Large intestine (tissue), 3 donors: ENCODE measurements around the gene NIPAL3. TPM values are rescaled to one million over a fixed set of nuclear protein-coding genes. Genes with fewer than 3 reads are reported as not detected.
A peak's percentile ranks its signal among the peaks of the same experiment; 100 is the strongest.

Source experiments
- DNase-seq, 2 donors: peaks; one replicate each; pipeline versions ENCODE4 v3.0.0 to v3.0.0-alpha.2; 2013
- H3K27ac ChIP-seq: one replicate; pipeline ENCODE4 v1.5.1; 2013; ENCODE audit warnings: low read length
- H3K27me3 ChIP-seq: 2 replicates; pipeline ENCODE4 v1.6.1; 2013; ENCODE audit warnings: low read length; ENCODE audit not compliant: control insufficient read depth, insufficient read depth
- H3K36me3 ChIP-seq: 2 replicates; pipeline ENCODE4 v1.6.1; 2013; ENCODE audit warnings: low read length; ENCODE audit not compliant: control insufficient read depth, insufficient read depth
- H3K4me1 ChIP-seq: one replicate; pipeline ENCODE4 v1.6.1; 2013; ENCODE audit warnings: low read length; ENCODE audit not compliant: control insufficient read depth, insufficient read depth
- H3K4me3 ChIP-seq: one replicate; pipeline ENCODE4 v1.5.1; 2013; ENCODE audit warnings: low read length
- H3K9me3 ChIP-seq: one replicate; pipeline ENCODE4 v1.6.1; 2013; ENCODE audit warnings: mild to moderate bottlenecking, low read depth, low read length, moderate library complexity; ENCODE audit not compliant: control insufficient read depth
- WGBS: methylation state at CpG from one replicate; pipeline ENCODE4 v1.1.5; 2013; ENCODE audit warnings: low lambda C conversion rate; ENCODE audit not compliant: insufficient coverage; 5-methylcytosine and 5-hydroxymethylcytosine counted together
- polyA plus RNA-seq: library from polyadenylated mRNA; unstranded; fragments of 120-200 nt; gene quantifications from one replicate; pipeline ENCODE4 v1.2.1, GENCODE V29; 2013

Gene NIPAL3
- polyA plus RNA-seq, 1 donor = 16.0 TPM

- 66% methylated on average over 3 of the region's 12 CpGs for WGBS
- no peaks in the 10 kb centered on the region for H3K9me3 ChIP-seq
- no peak overlapping the region for H3K4me3 ChIP-seq
- peaks cover 10% of the 10 kb centered on the region for H3K4me1 ChIP-seq
- peak overlapping the region; percentile 65 for H3K27ac ChIP-seq
- no peaks in the 10 kb centered on the region for H3K27me3 ChIP-seq
- peak; percentile 64 to 68 for DNase-seq
- no peaks in the 10 kb centered on the region for H3K36me3 ChIP-seq
Observed at GRCh38 chr1:24390924-24391782, 24.4 kb upstream of the NIPAL3 start.

GRCh38 chr1:24391882-24392603 lies 23.6 kb upstream of the NIPAL3 start:
- Histone ChIP-seq H3K4me3 (no peak overlapping the region), H3K36me3 (no peaks in the 10 kb centered on the region), H3K27ac (peak overlapping the region; percentile 65), H3K27me3 (no peaks in the 10 kb centered on the region), H3K4me1 (peaks cover 10% of the 10 kb centered on the region), H3K9me3 (no peaks in the 10 kb centered on the region)
- WGBS = no CpG with 5 or more reads among the region's 11 CpGs
- peak; percentile 79 to 86 for DNase-seq

- no peak for DNase-seq
- H3K36me3 ChIP-seq = no peaks in the 10 kb centered on the region
- peaks cover 10% of the 10 kb centered on the region for H3K4me1 ChIP-seq
- H3K27ac ChIP-seq = peak overlapping the region; percentile 65
- no peak overlapping the region for H3K4me3 ChIP-seq
- H3K27me3 ChIP-seq = no peaks in the 10 kb centered on the region
- WGBS = 75% methylated on average over 2 of the region's 4 CpGs
- no peaks in the 10 kb centered on the region for H3K9me3 ChIP-seq
Observed at GRCh38 chr1:24392604-24392946, 23.0 kb upstream of the NIPAL3 start.

- 80% methylated on average over 1 of the region's 4 CpGs for WGBS
- H3K27me3 ChIP-seq = no peaks in the 10 kb centered on the region
- H3K36me3 ChIP-seq = no peaks in the 10 kb centered on the region
- no peak for DNase-seq
- no peaks in the 10 kb centered on the region for H3K9me3 ChIP-seq
- H3K27ac ChIP-seq = no peak overlapping the region
- H3K4me1 ChIP-seq = peaks cover 10% of the 10 kb centered on the region
- H3K4me3 ChIP-seq = no peak overlapping the region
Observed at GRCh38 chr1:24392982-24393650, 22.5 kb upstream of the NIPAL3 start.

GRCh38 chr1:24393892-24394291 lies 21.7 kb upstream of the NIPAL3 start:
- DNase-seq = no peak
- Histone ChIP-seq H3K4me1 (peaks cover 10% of the 10 kb centered on the region), H3K27me3 (no peaks in the 10 kb centered on the region), H3K9me3 (no peaks in the 10 kb centered on the region), H3K4me3 (no peak overlapping the region), H3K36me3 (no peaks in the 10 kb centered on the region), H3K27ac (no peak overlapping the region)
- WGBS = 92% methylated on average over 2 of the region's 6 CpGs

- H3K27ac ChIP-seq = no peak overlapping the region
- no peaks in the 10 kb centered on the region for H3K27me3 ChIP-seq
- H3K4me1 ChIP-seq = no peaks in the 10 kb centered on the region
- H3K36me3 ChIP-seq = peaks cover 3% of the 10 kb centered on the region
- H3K4me3 ChIP-seq = no peak overlapping the region
- no peak for DNase-seq
- H3K9me3 ChIP-seq = no peaks in the 10 kb centered on the region
- no CpG with 5 or more reads among the region's 1 CpG for WGBS
Observed at GRCh38 chr1:24400065-24400464, 15.5 kb upstream of the NIPAL3 start.

- no peak for DNase-seq
- no peaks in the 10 kb centered on the region for H3K27me3 ChIP-seq
- 86% methylated on average over 4 of the region's 4 CpGs for WGBS
Observed at GRCh38 chr1:24403806-24404205, 11.8 kb upstream of the NIPAL3 start.

GRCh38 chr1:24406788-24407187 lies 8.8 kb upstream of the NIPAL3 start:
- no peak overlapping the region for H3K27ac ChIP-seq
- H3K36me3 ChIP-seq = no peaks in the 10 kb centered on the region
- H3K4me3 ChIP-seq = no peak overlapping the region
- H3K9me3 ChIP-seq = peaks cover 5% of the 10 kb centered on the region
- H3K27me3 ChIP-seq = no peaks in the 10 kb centered on the region
- H3K4me1 ChIP-seq = peaks cover 6% of the 10 kb centered on the region
- no peak for DNase-seq
- WGBS = 100% methylated on average over 1 of the region's 1 CpG

More at GRCh38 chr1:24403806-24404205, 11.8 kb upstream of the NIPAL3 start:
- H3K4me3 ChIP-seq = no peak overlapping the region
- peaks cover 3% of the 10 kb centered on the region for H3K36me3 ChIP-seq
- peaks cover 5% of the 10 kb centered on the region for H3K9me3 ChIP-seq
- no peak overlapping the region for H3K27ac ChIP-seq
- H3K4me1 ChIP-seq = no peaks in the 10 kb centered on the region

- no peaks in the 10 kb centered on the region for H3K36me3 ChIP-seq
- H3K4me3 ChIP-seq = no peak overlapping the region
- peaks cover 5% of the 10 kb centered on the region for H3K9me3 ChIP-seq
- H3K27ac ChIP-seq = no peak overlapping the region
- H3K4me1 ChIP-seq = peaks cover 11% of the 10 kb centered on the region
- DNase-seq = no peak
- H3K27me3 ChIP-seq = no peaks in the 10 kb centered on the region
- WGBS = no CpG with 5 or more reads among the region's 3 CpGs
Observed at GRCh38 chr1:24409535-24409934, 6.1 kb upstream of the NIPAL3 start.

- Histone ChIP-seq H3K4me1 (peaks cover 15% of the 10 kb centered on the region), H3K36me3 (no peaks in the 10 kb centered on the region), H3K27me3 (no peaks in the 10 kb centered on the region), H3K4me3 (no peak overlapping the region), H3K27ac (no peak overlapping the region), H3K9me3 (peaks cover 5% of the 10 kb centered on the region)
- peak in 1 of 2 donors; percentile 53 for DNase-seq
- no CpG with 5 or more reads among the region's 7 CpGs for WGBS
Observed at GRCh38 chr1:24410750-24411149, 4.9 kb upstream of the NIPAL3 start.
